HEK293T (cell line): Measurements from ENCODE around the gene SF3B6.
"Not testable (repeated sequence)": the region's sequence is repeated elsewhere in the genome, so short reads cannot be mapped to it uniquely, and the experiment has no call there.

Source experiments
- CTCF ChIA-PET: fragments of 350-600 bp; formaldehyde crosslinking; extraction: SDS; loops from one replicate; lab custom pipeline; 2021; ENCODE audit warnings: antibody characterized with exemption, inconsistent platforms; lab: Yijun Ruan, JAX
- POLR2A ChIA-PET: fragments of 350-600 bp; formaldehyde crosslinking; extraction: SDS; loops from one replicate; lab custom pipeline; 2020; ENCODE audit warnings: antibody characterized with exemption, inconsistent platforms; lab: Yijun Ruan, JAX
- DNase-seq: peaks from one replicate; pipeline ENCODE4 v3.0.0; 2012; ENCODE audit warnings: mixed read lengths; ENCODE audit errors: extremely low spot score
- ARNT ChIP-seq: fragments of 450-650 bp; IDR thresholded peaks from 2 replicates; pipeline ENCODE4 v1.6.1; 2017; ENCODE audit warnings: mild to moderate bottlenecking
- BHLHE40 ChIP-seq: fragments of 450-650 bp; IDR thresholded peaks from 2 replicates; pipeline ENCODE4 v1.6.1; 2016; ENCODE audit warnings: mild to moderate bottlenecking, moderate library complexity, borderline replicate concordance
- CTBP1 ChIP-seq: fragments of 450-650 bp; IDR thresholded peaks from 2 replicates; pipeline ENCODE4 v1.6.1; 2016; ENCODE audit warnings: borderline replicate concordance
- ELF4 ChIP-seq: fragments of 450-650 bp; IDR thresholded peaks from 2 replicates; pipeline ENCODE4 v1.6.1; 2017; ENCODE audit warnings: antibody characterized with exemption
- FOXA1 ChIP-seq: fragments of 450-650 bp; IDR thresholded peaks from 2 replicates; pipeline ENCODE4 v1.6.1; 2016; ENCODE audit warnings: mild to moderate bottlenecking
- FOXK2 ChIP-seq: fragments of 450-650 bp; IDR thresholded peaks from 2 replicates; pipeline ENCODE4 v1.6.1; 2016; ENCODE audit warnings: mild to moderate bottlenecking
- FOXM1 ChIP-seq: fragments of 450-650 bp; IDR thresholded peaks from 2 replicates; pipeline ENCODE4 v1.6.1; 2017; ENCODE audit warnings: mild to moderate bottlenecking, borderline replicate concordance
- HDGF ChIP-seq: fragments of 450-650 bp; IDR thresholded peaks from 2 replicates; pipeline ENCODE4 v1.6.1; 2017; ENCODE audit warnings: antibody characterized with exemption, borderline replicate concordance
- L3MBTL2 ChIP-seq: fragments of 450-650 bp; conservative IDR thresholded peaks from 2 replicates; pipeline ENCODE4 v1.6.1; 2016; ENCODE audit warnings: mild to moderate bottlenecking
- LEF1 ChIP-seq: fragments of 450-650 bp; IDR thresholded peaks from 2 replicates; pipeline ENCODE4 v1.6.1; 2017; ENCODE audit warnings: mild to moderate bottlenecking, borderline replicate concordance
- NFRKB ChIP-seq: fragments of 450-650 bp; IDR thresholded peaks from 2 replicates; pipeline ENCODE4 v1.6.1; 2016; ENCODE audit warnings: mild to moderate bottlenecking, moderate library complexity
- PKNOX1 ChIP-seq: fragments of 450-650 bp; IDR thresholded peaks from 2 replicates; pipeline ENCODE4 v1.6.1; 2016
- SP1 ChIP-seq: fragments of 450-650 bp; IDR thresholded peaks from 2 replicates; pipeline ENCODE4 v1.6.1; 2017
- SUZ12 ChIP-seq: fragments of 450-650 bp; IDR thresholded peaks from 2 replicates; pipeline ENCODE4 v1.6.1; 2016; ENCODE audit warnings: mild to moderate bottlenecking
- TARDBP ChIP-seq: fragments of 450-650 bp; IDR thresholded peaks from 2 replicates; pipeline ENCODE4 v1.6.1; 2016
- ZNF384 ChIP-seq: fragments of 450-650 bp; IDR thresholded peaks from 2 replicates; pipeline ENCODE4 v1.6.1; 2016

The SF3B6 gene

DNA sequence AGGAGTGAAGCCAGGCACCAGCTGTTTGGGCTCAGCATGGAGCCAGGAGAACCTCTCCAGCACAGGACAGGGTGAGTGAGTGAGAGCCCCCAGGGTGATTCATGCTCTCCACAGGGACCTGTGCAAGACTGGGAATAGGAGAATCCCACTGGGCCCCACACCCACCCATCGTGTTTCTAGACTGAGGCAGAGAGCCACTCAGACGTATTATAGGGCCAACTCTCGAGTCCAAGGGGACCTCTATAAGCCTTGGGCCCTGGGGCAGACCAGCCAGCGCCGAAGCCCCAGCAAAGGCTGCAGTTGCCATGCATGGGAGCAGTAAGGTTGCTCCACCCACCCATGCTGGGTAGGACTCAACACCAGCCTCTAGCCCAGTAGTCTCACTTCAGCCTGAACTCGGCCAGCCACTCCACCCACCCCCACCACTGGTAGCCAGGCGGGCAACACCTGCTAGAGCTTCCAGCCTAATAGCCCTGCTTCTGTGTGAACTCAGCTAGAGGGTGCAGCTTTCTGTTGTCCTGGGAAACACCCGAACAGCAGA lies 28.1 kb upstream of the SF3B6 start:
- TF ChIP-seq FOXM1 (no peak), L3MBTL2 (no peak), BHLHE40 (no peak), FOXK2 (no peak), PKNOX1 (no peak), HDGF (no peak), CTBP1 (no peak), TARDBP (no peak), LEF1 (no peak), NFRKB (no peak), SP1 (no peak), SUZ12 (no peak), FOXA1 (no peak), ZNF384 (no peak), ELF4 (no peak), ARNT (no peak)

GRCh38 chr2:24102677-24103076 lies 26.6 kb upstream of the SF3B6 start:
- CTCF ChIA-PET, result no interaction called here
- DNase-seq, result no peak
- POLR2A ChIA-PET, result no interaction called here
- TF ChIP-seq ZNF384 (no peak), TARDBP (no peak), SP1 (no peak), PKNOX1 (no peak), HDGF (no peak), L3MBTL2 (no peak), SUZ12 (no peak)

More for the DNA sequence above, 28.1 kb upstream of the SF3B6 start:
- POLR2A ChIA-PET, result no interaction called here
- CTCF ChIA-PET, result interaction anchor here (0.5 kb wide), 1 partner anchor 132 kb away, joined by 3 read pairs; no protein-coding TSS in a partner anchor
- DNase-seq, result no peak

- ChIA-PET CTCF (no interaction called here), POLR2A (no interaction called here)
- TF ChIP-seq BHLHE40 (no peak), ELF4 (no peak), FOXM1 (no peak), PKNOX1 (no peak), FOXA1 (no peak)
- no peak for DNase-seq
These were observed 25.9 kb upstream of the SF3B6 start for GRCh38 chr2:24101992-24102391.

- DNase-seq, CTCF ChIA-PET, POLR2A ChIA-PET: not testable (repeated sequence)
These were observed 24.6 kb upstream of the SF3B6 start for GRCh38 chr2:24100732-24101131.

DNA sequence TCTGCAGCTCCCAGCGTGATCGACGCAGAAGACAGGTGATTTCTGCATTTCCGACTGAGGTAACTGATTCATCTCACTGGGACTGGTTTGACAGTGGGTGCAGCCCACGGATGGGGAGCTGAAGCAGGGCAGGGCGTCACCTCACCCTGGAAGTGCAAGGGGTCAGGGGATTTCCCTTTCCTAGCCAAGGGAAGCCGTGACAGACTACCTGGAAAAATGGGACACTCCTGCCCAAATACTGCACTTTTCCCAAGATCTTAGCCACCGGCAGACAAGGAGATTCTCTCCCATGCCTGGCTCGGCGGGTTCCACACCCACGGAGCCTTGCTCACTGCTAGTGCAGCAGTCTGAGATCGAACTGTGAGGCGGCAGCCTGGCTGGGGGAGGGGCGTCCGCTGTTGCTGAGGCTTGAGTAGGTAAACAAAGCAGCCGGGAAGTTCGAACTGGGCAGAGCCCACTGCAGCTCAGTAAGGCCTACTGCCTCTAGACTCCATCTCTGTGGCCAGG lies 19.1 kb upstream of the SF3B6 start:
- POLR2A ChIA-PET, DNase-seq: not testable (repeated sequence)
- CTCF ChIA-PET, result interaction anchor here (1.2 kb wide), 1 partner anchor 11 kb away, joined by 5 read pairs; the partner anchor contains the start of gene TP53I3

GRCh38 chr2:24093270-24093669 lies 17.1 kb upstream of the SF3B6 start:
- CTCF ChIA-PET, POLR2A ChIA-PET, DNase-seq: not testable (repeated sequence)

DNA sequence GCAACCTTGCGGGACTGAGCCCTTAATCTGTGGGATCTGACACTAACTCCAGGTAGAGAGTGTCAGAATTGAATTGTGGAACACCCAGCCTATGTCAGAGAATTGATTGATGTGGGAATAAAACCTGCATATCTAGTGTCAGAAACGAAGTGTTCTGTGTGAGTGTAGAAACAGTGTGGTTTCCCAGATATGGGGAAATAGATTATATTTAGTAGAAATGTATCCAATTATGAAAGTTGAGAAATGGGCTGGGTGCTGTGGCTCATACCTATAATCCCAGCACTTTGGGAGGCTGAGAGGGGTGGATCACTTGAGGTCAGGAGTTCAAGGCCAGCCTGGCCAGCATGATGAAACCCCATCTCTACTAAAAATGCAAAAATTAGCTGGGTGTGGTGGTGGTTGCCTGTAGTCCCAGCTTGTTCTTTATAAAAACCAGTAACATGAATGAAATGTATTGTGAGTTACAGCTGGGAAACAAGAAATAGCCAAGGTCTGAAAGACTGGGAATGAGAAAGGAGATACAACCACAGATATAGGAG lies 12.8 kb upstream of the SF3B6 start:
- ChIA-PET POLR2A (no interaction called here), CTCF (no interaction called here)
- DNase-seq, result no peak
- TF ChIP-seq CTBP1, result no peak

DNA sequence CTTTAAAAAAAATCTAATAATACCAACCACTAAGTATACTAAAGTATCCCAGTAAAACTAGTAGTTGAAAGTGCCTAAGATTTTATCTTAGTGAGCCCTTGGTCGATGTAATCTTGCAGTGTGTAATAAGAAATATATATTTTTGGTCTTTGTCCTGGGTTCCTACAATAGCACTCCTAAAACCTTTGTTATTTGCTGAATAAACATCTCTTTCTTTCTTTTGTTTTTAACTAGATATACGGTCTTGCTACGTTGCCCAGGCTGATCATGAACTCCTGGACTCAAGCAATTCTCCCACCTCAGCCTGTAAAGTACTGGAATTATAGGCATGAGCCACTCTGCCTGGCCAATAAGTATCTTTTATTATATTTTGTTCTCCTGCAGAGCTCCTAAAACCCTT lies 10.9 kb upstream of the SF3B6 start:
- ChIA-PET CTCF (no interaction called here), POLR2A (interaction anchor here (0.7 kb wide), 1 partner anchor 40 kb away, joined by 3 read pairs; the partner anchor contains the start of gene WDCP)
- DNase-seq, result no peak
- TF ChIP-seq BHLHE40 (no peak), LEF1 (no peak), CTBP1 (no peak), PKNOX1 (no peak), FOXK2 (no peak), ZNF384 (no peak), FOXM1 (no peak)
